ENCODE results near the gene IFT172. TPM values are rescaled to one million over a fixed set of nuclear protein-coding genes. Genes with fewer than 3 reads are reported as not detected.

The IFT172 gene
- total and polyA plus RNA-seq, 2 experiments from 2014 or later, result 9.1 to 17.6 TPM

- Histone ChIP-seq H2AFZ (peak overlapping the region; percentile 100), H3K4me1 (ENCODE audit: insufficient read depth) (peaks cover 18% of the 10 kb centered on the region), H3K79me2 (replicated peaks; ENCODE audit: insufficient read depth) (no peaks in the 10 kb centered on the region), H3K9me2 (ENCODE audit: insufficient read depth) (no peaks in the 10 kb centered on the region), H3K4me3 (peak overlapping the region; percentile 98), H3K36me3 (ENCODE audit: insufficient read depth) (no peaks in the 10 kb centered on the region), H4K20me1 (replicated peaks; ENCODE audit: insufficient read depth) (no peaks in the 10 kb centered on the region), H3F3A (replicated peaks; ENCODE audit: low read depth) (0 out of 2 replicates have a peak, but pooled peaks cover 3% of the 10 kb centered on the region), H3K4me2 (peak overlapping the region; percentile 98), H3K27me3 (ENCODE audit: insufficient read depth) (peaks cover 31% of the 10 kb centered on the region), H3K27ac (ENCODE audit: low read depth) (no peak overlapping the region)
- no peak for TF ChIP-seq ZNF462 (CRISPR knock-in tag; IDR thresholded peaks at IDR 0.05)
- no peak for TF ChIP-seq CREB1 (CRISPR knock-in tag; IDR thresholded peaks at IDR 0.05; ENCODE audit: low read depth)
- TF ChIP-seq STAT1 (IDR thresholded peaks at IDR 0.05; ENCODE audit: unreplicated experiment), result no peak
- H3K27me3 Mint-ChIP-seq (ENCODE audit: insufficient read depth, low read depth, poor library complexity), result peaks cover 21% of the 10 kb centered on the region
- no peaks in the 10 kb centered on the region; the same call in 2 of the 3 replicates for H3K9me3 Mint-ChIP-seq
- no peak; the same call in 2 of the 3 replicates for ATAC-seq
- no peak overlapping the region for H3K27ac Mint-ChIP-seq
- DNase-seq (ENCODE audit: low spot score), result no peak
- peak overlapping the region; percentile 76 for H3K4me3 Mint-ChIP-seq
- peaks cover 27% of the 10 kb centered on the region for H3K4me1 Mint-ChIP-seq
- no peaks in the 10 kb centered on the region; the same call in 2 of the 3 replicates for H3K36me3 Mint-ChIP-seq (ENCODE audit: low read depth)
These were observed 4.4 kb upstream of the IFT172 start for GRCh38 chr2:27493948-27494283.

GRCh38 chr2:27492557-27492956 lies 3.0 kb upstream of the IFT172 start:
- Histone ChIP-seq H2AFZ (no peak overlapping the region), H4K20me1 (replicated peaks; ENCODE audit: insufficient read depth) (no peaks in the 10 kb centered on the region), H3F3A (replicated peaks; ENCODE audit: low read depth) (0 out of 2 replicates have a peak, but pooled peaks cover 3% of the 10 kb centered on the region), H3K27me3 (ENCODE audit: insufficient read depth) (peaks cover 31% of the 10 kb centered on the region), H3K9me2 (ENCODE audit: insufficient read depth) (no peaks in the 10 kb centered on the region), H3K36me3 (ENCODE audit: insufficient read depth) (no peaks in the 10 kb centered on the region), H3K27ac (ENCODE audit: low read depth) (no peak overlapping the region), H3K4me2 (no peak overlapping the region), H3K4me3 (no peak overlapping the region), H3K4me1 (ENCODE audit: insufficient read depth) (peaks cover 22% of the 10 kb centered on the region), H3K79me2 (replicated peaks; ENCODE audit: insufficient read depth) (no peaks in the 10 kb centered on the region)
- Mint-ChIP-seq H3K9me3 (no peaks in the 10 kb centered on the region; the same call in 2 of the 3 replicates), H3K36me3 (ENCODE audit: low read depth) (no peaks in the 10 kb centered on the region; the same call in 2 of the 3 replicates), H3K27me3 (ENCODE audit: insufficient read depth, low read depth, poor library complexity) (peaks cover 21% of the 10 kb centered on the region), H3K27ac (no peak overlapping the region), H3K4me3 (no peak overlapping the region), H3K4me1 (peaks cover 27% of the 10 kb centered on the region)
- ATAC-seq (no peak), DNase-seq (ENCODE audit: low spot score) (no peak)
- no peak for TF ChIP-seq STAT1 (IDR thresholded peaks at IDR 0.05; ENCODE audit: unreplicated experiment)
- TF ChIP-seq NANOG (IDR thresholded peaks at IDR 0.05; ENCODE audit: borderline replicate concordance), result no peak
